Brain microvascular endothelial cell (primary cell): Measurements from ENCODE around the gene SH3D21.

Experiments
- DNase-seq: peaks from one replicate; pipeline ENCODE4 v3.0.0-alpha.2; 2020
- H3K27ac ChIP-seq: fragments of 250-450 bp; sonication (Bioruptor Pico); 2 replicates; pipeline ENCODE4 v1.5.1; 2020; ENCODE audit warnings: mild to moderate bottlenecking, moderate library complexity
- H3K27me3 ChIP-seq: fragments of 250-450 bp; sonication (Bioruptor Pico); replicated peaks from 2 replicates; pipeline ENCODE4 v1.5.1; 2020; ENCODE audit warnings: mild to moderate bottlenecking
- H3K36me3 ChIP-seq: fragments of 250-450 bp; sonication (Bioruptor Pico); replicated peaks from 2 replicates; pipeline ENCODE4 v1.5.1; 2020; ENCODE audit warnings: mild to moderate bottlenecking
- H3K4me3 ChIP-seq: 2 replicates; pipeline ENCODE4 v1.5.1; 2011; ENCODE audit warnings: low read depth, mild to moderate bottlenecking, control low read depth, low read length, moderate library complexity
- CTCF ChIP-seq: IDR thresholded peaks from 2 replicates; pipeline ENCODE4 v1.5.1; 2011; ENCODE audit warnings: low read depth, mild to moderate bottlenecking, moderate library complexity, low read length, control low read depth, inconsistent platforms; ENCODE audit errors: missing control alignments
- in situ Hi-C: cut with HindIII; loops from 2 replicates; pipeline ENCODE4 v1.10.0; 2017; ENCODE audit warnings: low sequenced_read_pairs, low pct_ligation_motif_present

SH3D21 gene

GRCh38 chr1:36287595-36287994, 18.6 kb upstream of the SH3D21 start:
- Histone ChIP-seq H3K27me3 (no peaks in the 10 kb centered on the region), H3K36me3 (peaks cover 68% of the 10 kb centered on the region), H3K4me3 (no peak overlapping the region), H3K27ac (no peak overlapping the region)
- in situ Hi-C loops = loop anchor here (10.0 kb wide), 1 partner anchor 153 kb away; no protein-coding TSS in a partner anchor
- no peak for TF ChIP-seq CTCF
- DNase-seq = no peak

DNA sequence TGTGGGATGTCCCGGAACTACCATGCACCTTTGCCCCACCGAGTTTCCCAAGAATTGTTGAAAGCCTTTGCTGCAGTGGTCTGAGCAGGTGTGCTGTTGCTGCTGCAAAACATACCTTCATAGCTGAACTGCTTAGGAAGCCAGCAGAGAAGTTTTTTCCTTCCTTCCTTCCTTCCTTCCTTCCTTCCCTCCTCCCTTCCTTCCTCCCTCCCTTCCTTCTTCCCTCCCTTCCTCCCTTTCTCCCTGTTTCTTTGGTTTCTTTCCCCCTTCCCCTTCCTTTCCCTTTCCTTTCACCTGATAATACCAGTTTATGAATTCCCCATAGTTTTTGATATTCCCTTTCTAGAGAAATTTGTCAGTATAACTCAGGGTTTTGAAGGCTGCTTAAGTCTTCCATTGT, 10.8 kb upstream of the SH3D21 start:
- DNase-seq = no peak
- no peak for TF ChIP-seq CTCF
- peaks cover 59% of the 10 kb centered on the region for H3K36me3 ChIP-seq
- no peak overlapping the region for H3K27ac ChIP-seq
- in situ Hi-C loops = no loop called here
- H3K4me3 ChIP-seq = no peak overlapping the region
- no peaks in the 10 kb centered on the region for H3K27me3 ChIP-seq

DNA sequence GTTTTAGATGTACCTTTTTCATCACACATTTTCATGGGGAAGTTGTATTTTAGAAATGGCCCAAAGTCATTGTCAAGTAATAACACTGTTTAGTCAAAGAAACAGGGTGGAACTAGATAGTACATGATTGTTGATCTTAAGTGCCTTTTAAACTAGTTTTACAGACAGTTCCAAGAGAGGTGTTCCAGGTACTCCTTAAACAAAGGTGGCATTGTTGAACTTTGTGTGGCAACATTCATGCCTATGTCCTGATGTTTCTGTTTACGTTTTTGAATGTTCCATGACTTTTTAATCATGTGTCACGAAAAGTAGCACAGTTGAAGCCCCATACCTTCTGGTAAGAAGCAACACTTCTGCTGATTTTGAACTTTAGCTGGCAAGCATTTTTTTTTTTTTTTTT, 9.1 kb upstream of the SH3D21 start:
- no peak overlapping the region for H3K27ac ChIP-seq
- in situ Hi-C loops = no loop called here
- no peak overlapping the region for H3K4me3 ChIP-seq
- no peak for TF ChIP-seq CTCF
- peaks cover 61% of the 10 kb centered on the region for H3K36me3 ChIP-seq
- DNase-seq = no peak
- H3K27me3 ChIP-seq = no peaks in the 10 kb centered on the region

- Histone ChIP-seq H3K4me3 (no peak overlapping the region), H3K27ac (no peak overlapping the region), H3K36me3 (peaks cover 62% of the 10 kb centered on the region), H3K27me3 (no peaks in the 10 kb centered on the region)
- in situ Hi-C loops = no loop called here
- no peak for TF ChIP-seq CTCF
- no peak for DNase-seq
Observed at GRCh38 chr1:36298640-36299039, 7.5 kb upstream of the SH3D21 start.

- peak; percentile 25 for DNase-seq
- Histone ChIP-seq H3K27ac (peak overlapping the region; percentile 47), H3K4me3 (no peak overlapping the region), H3K36me3 (peaks cover 55% of the 10 kb centered on the region), H3K27me3 (no peaks in the 10 kb centered on the region)
- in situ Hi-C loops = no loop called here
- no peak for TF ChIP-seq CTCF
Observed at GRCh38 chr1:36300526-36300925, 5.6 kb upstream of the SH3D21 start.

GRCh38 chr1:36301220-36301619, 4.9 kb upstream of the SH3D21 start:
- Histone ChIP-seq H3K27me3 (no peaks in the 10 kb centered on the region), H3K36me3 (peaks cover 52% of the 10 kb centered on the region), H3K27ac (no peak overlapping the region), H3K4me3 (no peak overlapping the region)
- TF ChIP-seq CTCF = no peak
- no peak for DNase-seq
- in situ Hi-C loops = no loop called here
